Measurements from ENCODE around the gene TMPRSS6.

GRCh38 chr22:37113757-37114156 lies 4.2 kb upstream of the TMPRSS6 start:
- TF ChIP-seq CTCF (IDR thresholded peaks at IDR 0.05 in 4 of 5, conservative IDR thresholded peaks at IDR 0.05 in 1 of 5) (no peak), POLR2A (IDR thresholded peaks at IDR 0.05) (no peak)
